ENCODE results near the gene IZUMO2. TPM values are rescaled to one million over a fixed set of nuclear protein-coding genes. Genes with fewer than 3 reads are reported as not detected.
"Not testable (repeated sequence)": the region's sequence is repeated elsewhere in the genome, so short reads cannot be mapped to it uniquely, and the experiment has no call there.

Gene IZUMO2
- total and polyA plus RNA-seq, 8 donors, result 0.82 to 1.8 (median 1.1) TPM; not detected in 2

- H3K9me3 ChIP-seq; H3K27ac ChIP-seq; H3K4me3 ChIP-seq; H3K4me1 ChIP-seq; ATAC-seq; H3K36me3 ChIP-seq; intact Hi-C loops (cut with DNase I): not testable (repeated sequence)
- peaks cover 14 to 30% of the 10 kb centered on the region in 2 donors for H3K27me3 ChIP-seq
- peak in 2 of 4 donors; percentile 39 to 71 for DNase-seq
Measured at GRCh38 chr19:50135856-50136602, 27.1 kb downstream of the IZUMO2 start.

- H3K36me3 ChIP-seq; H3K4me3 ChIP-seq; DNase-seq; H3K27ac ChIP-seq; H3K9me3 ChIP-seq; H3K4me1 ChIP-seq; intact Hi-C loops (cut with DNase I); ATAC-seq: not testable (repeated sequence)
- peaks cover 14 to 30% of the 10 kb centered on the region in 2 donors for H3K27me3 ChIP-seq
Measured at GRCh38 chr19:50134777-50135719, 28.0 kb downstream of the IZUMO2 start.

DNA sequence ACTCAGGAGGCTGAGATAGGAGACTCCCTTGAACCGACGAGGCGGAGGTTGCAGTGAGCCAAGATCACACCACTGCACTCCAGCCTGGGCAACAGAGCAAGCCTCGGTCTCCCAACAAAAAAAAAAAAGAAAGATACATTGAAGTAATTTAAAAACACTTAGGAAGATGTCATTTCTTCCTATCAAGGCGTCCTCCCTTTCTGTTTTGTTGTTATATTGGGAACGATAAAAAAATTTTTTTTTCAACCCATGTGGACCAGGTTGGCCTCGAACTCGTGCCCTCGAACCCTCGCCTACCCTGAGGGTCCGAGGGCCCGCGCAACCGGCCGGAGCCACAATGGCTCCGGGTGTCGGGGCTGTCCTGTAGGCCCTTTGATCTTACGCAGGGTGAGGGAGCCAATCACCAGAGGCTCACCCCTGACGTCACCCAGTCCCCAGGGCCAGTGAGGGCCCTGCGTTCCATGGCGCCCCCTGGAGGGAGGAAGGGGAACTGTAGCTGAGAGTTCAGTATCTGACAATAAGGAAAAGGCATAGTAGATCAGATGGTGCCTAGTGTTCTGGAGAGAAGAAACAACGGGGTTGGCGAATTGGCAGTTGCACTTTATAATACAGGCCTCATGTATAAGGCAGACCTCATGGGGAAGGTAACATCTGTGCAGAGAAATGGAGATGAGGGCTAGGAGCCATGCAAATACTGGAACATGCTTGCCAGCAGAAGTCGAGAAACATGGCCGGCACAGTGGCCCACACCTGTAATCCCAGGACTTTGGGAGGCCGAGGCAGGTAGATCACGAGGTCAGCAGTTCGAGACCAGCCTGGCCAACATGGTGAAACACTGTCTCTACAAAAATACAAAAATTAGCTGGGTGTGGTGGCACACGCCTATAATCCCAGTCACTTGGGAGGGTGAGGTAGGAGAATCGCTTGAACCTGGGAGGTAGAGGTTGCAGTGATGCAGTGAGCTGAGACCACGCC lies 29.3 kb downstream of the IZUMO2 start:
- H3K4me3 ChIP-seq; H3K36me3 ChIP-seq; intact Hi-C loops (cut with DNase I); H3K27ac ChIP-seq; ATAC-seq; H3K4me1 ChIP-seq; H3K9me3 ChIP-seq; DNase-seq: not testable (repeated sequence)
- H3K27me3 ChIP-seq, result peaks cover 14 to 30% of the 10 kb centered on the region in 2 donors

- H3K4me3 ChIP-seq; H3K36me3 ChIP-seq; H3K27ac ChIP-seq; intact Hi-C loops (cut with DNase I); H3K27me3 ChIP-seq; H3K4me1 ChIP-seq; H3K9me3 ChIP-seq; DNase-seq; ATAC-seq: not testable (repeated sequence)
Measured at GRCh38 chr19:50104012-50104411, 59.1 kb downstream of the IZUMO2 start.

- H3K36me3 ChIP-seq; intact Hi-C loops (cut with DNase I); H3K27me3 ChIP-seq; H3K9me3 ChIP-seq; ATAC-seq; H3K27ac ChIP-seq; H3K4me1 ChIP-seq; H3K4me3 ChIP-seq: not testable (repeated sequence)
- peak in 1 of 4 donors; percentile 72 for DNase-seq
Measured at GRCh38 chr19:50103405-50103804, 59.7 kb downstream of the IZUMO2 start.

Other genes starting within 250 kb of the IZUMO2 start
- gene ATF5, start 234.1 kb downstream of the IZUMO2 start, total RNA-seq, result 10 to 100 TPM; 17.4 to 25.0 TPM
- gene ATF5, start 234.1 kb downstream of the IZUMO2 start, polyA plus RNA-seq (ENCODE audit: insufficient read length in 6 of 6), result 10 to 100 TPM; 19.5 to 29.6 (median 26.6) TPM
- 10 to 100 TPM; 39.2 to 61.8 TPM for gene NUP62, start 233.8 kb downstream of the IZUMO2 start, total RNA-seq
- gene NUP62, start 233.8 kb downstream of the IZUMO2 start, polyA plus RNA-seq (ENCODE audit: insufficient read length in 6 of 6), result 10 to 100 TPM; 55.8 to 66.2 (median 61.1) TPM
- gene SIGLEC11, start 202.1 kb downstream of the IZUMO2 start, total RNA-seq, result 1 to 10 TPM; 1.3 to 4.9 TPM
- 1 to 10 TPM in 1 of 6 donors, under 1 TPM in 5; 0.34 to 1.5 (median 0.57) TPM for gene SIGLEC11, start 202.1 kb downstream of the IZUMO2 start, polyA plus RNA-seq (ENCODE audit: insufficient read length in 6 of 6)
- gene VRK3, start 137.9 kb downstream of the IZUMO2 start, total RNA-seq, result 10 to 100 TPM; 37.7 to 38.7 TPM
- 10 to 100 TPM; 37.5 to 43.4 (median 40.3) TPM for gene VRK3, start 137.9 kb downstream of the IZUMO2 start, polyA plus RNA-seq (ENCODE audit: insufficient read length in 6 of 6)
- 1 to 10 TPM; 5.1 to 9.3 TPM for gene ZNF473, start 137.3 kb downstream of the IZUMO2 start, total RNA-seq
- 10 to 100 TPM; 11.7 to 15.4 (median 14.9) TPM for gene ZNF473, start 137.3 kb downstream of the IZUMO2 start, polyA plus RNA-seq (ENCODE audit: insufficient read length in 6 of 6)
- gene MYH14, start 40.3 kb upstream of the IZUMO2 start, total RNA-seq, result 100 to 1,000 TPM; 101 to 195 TPM
- gene MYH14, start 40.3 kb upstream of the IZUMO2 start, polyA plus RNA-seq (ENCODE audit: insufficient read length in 6 of 6), result 10 to 100 TPM; 46.0 to 69.2 (median 47.4) TPM
- gene KCNC3, start 166.1 kb upstream of the IZUMO2 start, total RNA-seq, result 10 to 100 TPM in 1 of 2 donors, 1 to 10 TPM in 1; 8.5 to 14.7 TPM
- 10 to 100 TPM; 20.3 to 29.8 (median 25.3) TPM for gene KCNC3, start 166.1 kb upstream of the IZUMO2 start, polyA plus RNA-seq (ENCODE audit: insufficient read length in 6 of 6)
- gene NAPSA, start 202.4 kb upstream of the IZUMO2 start, total RNA-seq, result 1,000 to 10,000 TPM; 1,284 to 3,296 TPM
- 10 to 100 TPM; 21.2 to 49.3 (median 32.2) TPM for gene NAPSA, start 202.4 kb upstream of the IZUMO2 start, polyA plus RNA-seq (ENCODE audit: insufficient read length in 6 of 6)
- 10 to 100 TPM; 77.9 to 78.4 TPM for gene NR1H2, start 213.2 kb upstream of the IZUMO2 start, total RNA-seq
- gene NR1H2, start 213.2 kb upstream of the IZUMO2 start, polyA plus RNA-seq (ENCODE audit: insufficient read length in 6 of 6), result 10 to 100 TPM; 26.7 to 38.3 (median 31.6) TPM
- 10 to 100 TPM; 38.3 to 58.3 TPM for gene POLD1, start 221.1 kb upstream of the IZUMO2 start, total RNA-seq
- gene POLD1, start 221.1 kb upstream of the IZUMO2 start, polyA plus RNA-seq (ENCODE audit: insufficient read length in 6 of 6), result 10 to 100 TPM; 26.0 to 41.7 (median 34.6) TPM